Dedifferentiated amniotic fluid mesenchymal stem cell (primary cell): ENCODE data around the gene CYP2A6.
"Not testable (repeated sequence)": the region's sequence is repeated elsewhere in the genome, so short reads cannot be mapped to it uniquely, and the experiment has no call there.

Experiments used
- DNase-seq: peaks from one replicate; pipeline ENCODE4 v3.0.0-alpha.2; 2016; ENCODE audit errors: extremely low spot score

The CYP2A6 gene

DNA sequence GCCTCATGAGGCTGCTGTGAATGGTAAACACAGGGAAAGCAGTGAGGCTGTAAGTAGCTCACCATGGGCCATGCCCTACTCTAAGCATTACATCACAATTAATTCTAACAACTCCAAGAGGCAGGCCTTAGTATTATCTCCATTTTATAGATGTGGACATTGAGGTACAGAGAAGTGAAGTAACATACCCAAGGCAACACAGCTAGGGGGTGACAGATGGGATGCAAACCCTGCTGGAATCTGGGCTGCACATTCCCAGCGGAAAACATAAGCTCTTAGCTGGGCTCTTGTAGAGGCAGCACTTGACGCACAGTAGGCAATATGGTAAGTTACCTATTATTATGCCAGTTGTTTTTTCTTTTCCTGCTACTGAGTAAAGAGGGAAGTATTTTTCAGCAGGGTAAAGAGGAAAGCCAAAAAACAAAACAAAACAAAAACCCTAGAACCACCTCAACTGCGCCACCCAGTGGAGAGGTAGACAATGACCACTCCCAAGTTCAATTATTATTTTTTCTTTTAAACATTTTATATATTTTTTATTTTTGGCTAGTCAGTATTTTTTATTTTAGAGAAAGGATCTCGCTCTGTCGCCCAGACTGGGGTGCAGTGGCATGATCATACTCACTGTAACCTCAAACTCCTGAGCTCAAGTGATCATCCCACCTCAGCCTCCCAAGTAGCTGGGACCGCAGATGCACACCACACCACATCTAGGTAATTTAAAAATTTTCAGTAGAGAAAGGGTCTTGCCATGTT, 30.6 kb downstream of the CYP2A6 start:
- peak; percentile 39 for DNase-seq

DNA sequence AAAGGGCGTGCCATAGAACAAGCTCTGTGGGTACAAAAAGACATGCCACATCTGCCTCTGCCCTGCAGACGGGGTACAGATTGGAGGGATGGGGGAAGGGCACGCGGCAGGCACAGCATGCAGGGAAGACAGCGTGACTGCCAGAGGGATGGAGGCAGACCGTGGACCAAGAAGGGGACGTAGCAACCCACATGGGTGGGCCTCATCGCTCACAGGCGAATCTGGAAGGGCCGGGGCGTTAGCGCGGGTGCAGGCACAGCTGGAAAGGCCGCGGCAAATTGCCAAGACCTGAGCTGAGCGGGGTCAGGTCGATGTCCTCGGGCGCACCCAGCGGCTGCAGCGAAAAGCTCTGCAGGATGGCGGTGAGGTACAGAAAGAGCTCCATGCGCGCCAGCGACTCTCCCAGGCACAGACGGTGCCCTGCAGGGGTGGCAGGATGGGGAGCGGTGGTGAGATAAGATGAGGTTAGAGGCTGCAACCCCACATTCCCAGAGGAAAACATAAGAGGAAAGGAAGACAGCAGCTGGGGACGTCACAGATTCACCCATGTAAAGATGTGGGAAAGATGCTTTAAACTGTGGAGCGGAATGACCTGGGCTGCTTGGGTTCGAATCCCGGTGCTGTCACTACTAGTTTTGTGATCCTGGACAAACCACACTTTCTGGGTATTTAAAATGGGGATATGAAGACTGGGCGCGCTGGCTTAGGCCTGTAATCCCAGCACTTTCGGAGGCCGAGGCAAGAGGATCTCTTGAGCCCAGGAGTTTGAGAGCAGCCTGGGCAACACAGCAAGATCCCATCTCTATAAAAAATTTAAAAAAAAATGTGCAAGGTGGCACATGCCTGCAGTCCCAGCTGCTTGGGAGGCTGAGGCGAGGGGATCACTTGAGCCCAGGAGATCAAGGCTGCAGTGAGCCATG, 31.5 kb downstream of the CYP2A6 start:
- DNase-seq: not testable (repeated sequence)

DNA sequence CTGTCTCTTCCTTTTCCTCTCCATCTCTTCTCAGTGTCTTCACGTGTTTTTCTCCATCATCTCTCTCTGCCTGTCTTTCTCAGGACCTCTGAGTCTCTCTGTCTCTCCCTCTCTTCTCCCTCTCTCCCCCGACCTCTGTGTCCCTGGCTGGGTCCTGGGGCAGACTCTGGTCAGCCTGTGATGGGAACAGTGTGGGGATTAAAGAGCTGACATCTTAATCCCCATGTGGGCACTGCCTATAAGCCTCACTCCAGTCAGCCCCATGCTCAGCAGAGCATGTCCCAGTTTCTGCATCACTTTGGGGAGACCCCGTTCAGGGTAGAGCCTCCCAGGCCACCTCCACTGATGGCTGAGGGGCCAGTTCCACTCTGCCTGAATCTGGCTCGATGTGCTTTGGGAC, 35.0 kb downstream of the CYP2A6 start:
- no peak for DNase-seq

- no peak for DNase-seq
These were observed 37.1 kb downstream of the CYP2A6 start for GRCh38 chr19:40813182-40813581.

- DNase-seq: not testable (repeated sequence)
These were observed 37.7 kb downstream of the CYP2A6 start for GRCh38 chr19:40812571-40812970.

- no peak for DNase-seq
These were observed 38.5 kb downstream of the CYP2A6 start for GRCh38 chr19:40811478-40812341.

GRCh38 chr19:40810649-40811408, 39.4 kb downstream of the CYP2A6 start:
- DNase-seq: not testable (repeated sequence)

DNA sequence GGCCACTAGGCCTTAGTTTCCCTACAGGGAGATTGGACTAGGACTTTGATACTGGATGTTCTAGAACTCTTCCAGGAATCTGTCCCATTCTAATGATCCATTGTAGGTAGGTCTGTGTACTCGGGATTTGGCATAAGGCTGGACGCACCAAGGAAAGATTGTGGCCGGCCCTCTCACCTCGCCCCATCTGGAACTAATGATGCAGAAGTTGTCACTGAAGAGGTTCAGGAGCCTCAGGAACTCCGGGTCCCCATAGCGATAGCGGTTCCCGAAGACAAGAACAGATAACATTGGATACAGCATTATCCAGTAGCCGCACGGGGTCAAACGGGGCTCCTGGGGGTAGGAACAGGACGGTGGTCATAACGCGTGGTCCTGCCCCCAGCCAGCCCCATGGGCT, 40.1 kb downstream of the CYP2A6 start:
- no peak for DNase-seq

- DNase-seq: no peak
These were observed 40.7 kb downstream of the CYP2A6 start for GRCh38 chr19:40809358-40810086.

DNA sequence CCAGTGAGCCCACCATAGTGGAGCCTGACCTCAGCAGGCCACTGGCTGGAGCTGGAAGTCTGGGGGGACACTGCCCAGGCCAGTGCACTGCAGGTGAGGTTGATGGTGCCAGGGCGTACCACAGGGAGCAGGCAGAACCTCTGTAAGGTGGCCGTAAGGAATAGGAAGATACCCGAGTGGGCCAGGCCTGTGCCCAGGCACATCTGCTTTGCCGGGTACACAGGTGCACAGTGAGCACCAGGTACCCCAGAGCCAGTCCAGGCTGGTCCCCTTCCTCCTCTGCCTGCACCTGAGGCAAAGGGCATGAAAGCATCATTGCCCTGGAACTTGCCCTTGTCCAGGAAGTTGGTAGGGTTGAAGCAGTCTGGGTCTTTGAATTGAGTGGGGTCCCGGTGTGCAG, 41.8 kb downstream of the CYP2A6 start:
- DNase-seq: no peak

DNA sequence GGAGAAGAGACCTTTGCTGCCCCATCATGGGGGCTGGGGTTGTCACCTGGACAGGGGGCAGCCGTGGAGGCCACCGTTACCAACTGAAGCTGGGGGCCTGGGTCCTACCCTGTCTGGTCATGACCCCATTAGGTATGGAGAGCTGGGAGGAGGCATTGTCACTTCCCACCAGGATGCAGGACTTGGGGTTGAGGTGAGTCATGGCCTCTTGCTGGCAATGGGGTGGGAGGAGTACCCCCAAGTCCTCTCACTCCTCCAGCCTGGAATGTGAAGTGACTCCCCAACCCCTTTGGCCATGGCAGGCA, 42.3 kb downstream of the CYP2A6 start:
- no peak for DNase-seq

GRCh38 chr19:40807147-40808020, 42.9 kb downstream of the CYP2A6 start:
- no peak for DNase-seq

- DNase-seq: peak; percentile 95
These were observed 43.7 kb downstream of the CYP2A6 start for GRCh38 chr19:40806423-40807146.

DNA sequence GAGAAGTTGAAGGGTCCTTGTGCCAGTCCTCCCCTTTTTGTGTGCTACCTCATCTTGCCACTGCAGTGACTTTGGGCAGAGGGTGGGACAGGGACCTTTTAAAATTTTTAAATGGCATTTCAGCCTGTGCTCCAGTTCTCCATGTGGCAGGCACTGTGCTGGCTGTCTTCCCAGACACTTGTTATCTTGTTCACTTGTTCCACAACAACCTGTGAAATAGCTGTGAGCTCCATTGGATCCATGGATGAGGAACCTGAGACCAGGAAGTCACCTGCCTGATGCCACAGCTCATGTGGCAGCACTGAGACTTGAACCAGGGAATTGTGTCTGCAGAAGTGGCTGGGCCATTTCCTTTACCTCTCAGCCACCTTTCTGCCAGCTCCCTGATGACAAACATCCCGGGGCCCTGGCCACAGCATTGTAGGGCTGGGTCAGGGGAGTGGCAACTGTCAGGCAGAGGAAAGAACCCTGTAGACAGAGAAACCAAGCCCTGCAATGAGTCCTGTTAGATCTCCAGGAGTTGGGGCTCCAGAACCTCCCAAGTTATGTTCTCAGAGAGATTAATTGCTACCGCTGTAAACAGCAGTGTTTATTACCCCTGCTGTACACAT, 44.9 kb downstream of the CYP2A6 start:
- DNase-seq: no peak

DNA sequence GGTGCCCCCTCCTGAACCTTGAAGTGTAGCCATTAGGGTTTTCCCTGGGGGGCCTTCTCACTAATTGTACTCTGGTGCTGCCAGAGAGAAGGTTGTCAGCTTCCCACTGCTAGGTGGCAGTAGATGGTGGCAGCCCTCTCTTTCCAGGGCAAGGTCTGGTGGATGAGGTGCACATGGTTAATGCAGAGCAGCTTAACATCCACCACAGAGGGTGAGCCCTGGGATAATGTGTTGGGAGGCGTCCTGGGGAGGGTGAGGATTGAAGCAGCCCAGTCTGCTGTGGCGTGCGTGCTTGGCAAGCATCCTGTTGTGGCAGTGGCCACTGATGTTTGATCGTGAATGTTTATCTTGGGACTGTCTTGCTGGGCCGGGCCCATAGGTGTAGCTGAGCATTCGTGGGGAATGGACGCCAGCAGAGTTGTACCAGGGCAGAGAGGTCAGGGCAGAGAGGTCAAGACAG, 45.4 kb downstream of the CYP2A6 start:
- no peak for DNase-seq

GRCh38 chr19:40803857-40804782, 46.1 kb downstream of the CYP2A6 start:
- no peak for DNase-seq

DNA sequence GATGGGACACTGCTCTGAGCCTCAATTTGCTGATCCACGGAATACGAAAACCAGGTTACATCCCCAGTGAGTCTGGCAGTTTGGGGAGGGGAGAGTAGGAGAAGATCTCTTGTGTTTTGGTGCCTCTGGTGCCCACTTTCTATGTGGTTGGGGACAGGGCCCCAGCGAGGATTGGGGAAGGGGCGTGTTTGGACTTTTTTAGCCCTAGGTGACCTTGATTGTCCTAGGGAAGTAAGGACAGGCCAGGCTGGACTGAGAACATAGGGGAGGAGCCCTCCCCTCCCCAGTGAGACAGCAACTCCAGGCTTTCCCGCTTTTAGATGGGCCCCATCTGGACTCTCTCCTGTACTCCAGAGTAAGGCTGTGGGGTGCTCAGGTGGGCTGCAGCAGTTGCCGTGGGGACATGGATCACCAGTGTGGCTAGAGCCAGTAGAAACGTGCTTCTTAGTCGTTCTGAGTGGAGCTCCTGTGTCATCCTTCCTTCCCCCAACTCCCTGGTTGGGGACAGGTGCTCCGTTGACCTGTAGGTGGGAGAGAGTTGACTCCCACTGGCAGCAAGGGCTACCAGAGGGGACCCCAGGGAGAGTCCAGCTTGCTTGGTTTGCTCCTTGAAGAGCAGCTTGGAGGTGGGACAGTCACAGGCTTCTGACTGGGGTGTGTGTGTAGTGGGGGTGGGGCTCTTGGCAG, 46.9 kb downstream of the CYP2A6 start:
- no peak for DNase-seq
